Fibroblast of pulmonary artery (primary cell): ENCODE results near the gene CERCAM.

ENCODE experiments used
- DNase-seq: peaks from one replicate; pipeline ENCODE4 v3.0.0-alpha.2; 2010; ENCODE audit warnings: low read depth
- H3K4me3 ChIP-seq: replicated peaks from 2 replicates; pipeline ENCODE4 v1.5.1; 2011; ENCODE audit warnings: low read depth, mild to moderate bottlenecking, control low read depth, low read length, moderate library complexity
- CTCF ChIP-seq: IDR thresholded peaks from 2 replicates; pipeline ENCODE4 v1.5.1; 2011; ENCODE audit warnings: mild to moderate bottlenecking, control low read depth, low read length, inconsistent platforms; ENCODE audit errors: missing control alignments

Gene CERCAM

GRCh38 chr9:128382261-128382660, 38.4 kb upstream of the CERCAM start:
- DNase-seq: no peak
- TF ChIP-seq CTCF: no peak
- no peak overlapping the region for H3K4me3 ChIP-seq

GRCh38 chr9:128383007-128383753, 37.5 kb upstream of the CERCAM start:
- H3K4me3 ChIP-seq: no peak overlapping the region
- no peak for DNase-seq
- no peak for TF ChIP-seq CTCF

- DNase-seq: no peak
- no peak overlapping the region for H3K4me3 ChIP-seq
- no peak for TF ChIP-seq CTCF
Observed at GRCh38 chr9:128383791-128384190, 36.9 kb upstream of the CERCAM start.

GRCh38 chr9:128384801-128385495, 35.7 kb upstream of the CERCAM start:
- no peak for TF ChIP-seq CTCF
- no peak overlapping the region for H3K4me3 ChIP-seq
- no peak for DNase-seq

GRCh38 chr9:128385496-128386460, 34.9 kb upstream of the CERCAM start:
- TF ChIP-seq CTCF: no peak
- DNase-seq: no peak
- no peak overlapping the region for H3K4me3 ChIP-seq

GRCh38 chr9:128388150-128388549, 32.5 kb upstream of the CERCAM start:
- no peak overlapping the region for H3K4me3 ChIP-seq
- TF ChIP-seq CTCF: no peak
- no peak for DNase-seq
